A549 (cell line): Measurements from ENCODE around the gene CMIP.

Experiments
- CHD2 ChIP-seq: fragments of 150-350 bp; IDR thresholded peaks from 2 replicates; pipeline ENCODE4 v1.6.1; 2014; ENCODE audit warnings: low read length; ENCODE audit not compliant: partially characterized antibody
- POLR2A ChIP-seq: IDR thresholded peaks from 2 replicates; pipeline ENCODE4 v1.6.1; 2012; ENCODE audit warnings: mild to moderate bottlenecking, low read length
- RAD21 ChIP-seq, 2 experiments: fragments of >200 bp in 1 of 2; sonication (Bioruptor Twin) in 1 of 2; formaldehyde crosslinking in 1 of 2; IDR thresholded peaks in 1 of 2; conservative IDR thresholded peaks in 1 of 2; 2 replicates in 1 of 2; 3 replicates in 1 of 2; pipeline ENCODE4 v1.6.1; 2012 to 2018; ENCODE audit warnings: inconsistent platforms in 1 of 2
- RCOR1 ChIP-seq: fragments of 150-350 bp; IDR thresholded peaks from 2 replicates; pipeline ENCODE4 v1.6.1; 2014; ENCODE audit warnings: antibody characterized with exemption, low read length, low read depth
- REST ChIP-seq: fragments of 200-600 bp; sonication (generic); IDR thresholded peaks from 2 replicates; pipeline ENCODE4 v1.6.1; 2016; ENCODE audit warnings: antibody characterized with exemption, mild to moderate bottlenecking, moderate library complexity
- TF ChIP-seq, protein P1 (sequence below): fragments of >200 bp; sonication (Bioruptor Twin); formaldehyde crosslinking; IDR thresholded peaks from 3 replicates; pipeline ENCODE4 v1.5.1; 2016
- TF ChIP-seq, protein P2 (sequence below): fragments of 250-450 bp; sonication (Bioruptor Pico); IDR thresholded peaks from 2 replicates; pipeline ENCODE4 v1.5.0; 2021; ENCODE audit warnings: mild to moderate bottlenecking, moderate library complexity, borderline replicate concordance
- TF ChIP-seq, protein P3 (sequence below): IDR thresholded peaks from 2 replicates; pipeline ENCODE4 v1.6.1; 2012

GRCh38 chr16:81756615-81757356 is 312.2 kb downstream of the CMIP start:
- TF ChIP-seq RAD21 (conservative IDR thresholded peaks at IDR 0.05 in 1 of 2, IDR thresholded peaks at IDR 0.05 in 1 of 2) (no peak), REST (no peak), RCOR1 (no peak), CHD2 (no peak), POLR2A (no peak)
- TF ChIP-seq, protein P1, sequence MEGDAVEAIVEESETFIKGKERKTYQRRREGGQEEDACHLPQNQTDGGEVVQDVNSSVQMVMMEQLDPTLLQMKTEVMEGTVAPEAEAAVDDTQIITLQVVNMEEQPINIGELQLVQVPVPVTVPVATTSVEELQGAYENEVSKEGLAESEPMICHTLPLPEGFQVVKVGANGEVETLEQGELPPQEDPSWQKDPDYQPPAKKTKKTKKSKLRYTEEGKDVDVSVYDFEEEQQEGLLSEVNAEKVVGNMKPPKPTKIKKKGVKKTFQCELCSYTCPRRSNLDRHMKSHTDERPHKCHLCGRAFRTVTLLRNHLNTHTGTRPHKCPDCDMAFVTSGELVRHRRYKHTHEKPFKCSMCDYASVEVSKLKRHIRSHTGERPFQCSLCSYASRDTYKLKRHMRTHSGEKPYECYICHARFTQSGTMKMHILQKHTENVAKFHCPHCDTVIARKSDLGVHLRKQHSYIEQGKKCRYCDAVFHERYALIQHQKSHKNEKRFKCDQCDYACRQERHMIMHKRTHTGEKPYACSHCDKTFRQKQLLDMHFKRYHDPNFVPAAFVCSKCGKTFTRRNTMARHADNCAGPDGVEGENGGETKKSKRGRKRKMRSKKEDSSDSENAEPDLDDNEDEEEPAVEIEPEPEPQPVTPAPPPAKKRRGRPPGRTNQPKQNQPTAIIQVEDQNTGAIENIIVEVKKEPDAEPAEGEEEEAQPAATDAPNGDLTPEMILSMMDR = no peak
- TF ChIP-seq, protein P2, sequence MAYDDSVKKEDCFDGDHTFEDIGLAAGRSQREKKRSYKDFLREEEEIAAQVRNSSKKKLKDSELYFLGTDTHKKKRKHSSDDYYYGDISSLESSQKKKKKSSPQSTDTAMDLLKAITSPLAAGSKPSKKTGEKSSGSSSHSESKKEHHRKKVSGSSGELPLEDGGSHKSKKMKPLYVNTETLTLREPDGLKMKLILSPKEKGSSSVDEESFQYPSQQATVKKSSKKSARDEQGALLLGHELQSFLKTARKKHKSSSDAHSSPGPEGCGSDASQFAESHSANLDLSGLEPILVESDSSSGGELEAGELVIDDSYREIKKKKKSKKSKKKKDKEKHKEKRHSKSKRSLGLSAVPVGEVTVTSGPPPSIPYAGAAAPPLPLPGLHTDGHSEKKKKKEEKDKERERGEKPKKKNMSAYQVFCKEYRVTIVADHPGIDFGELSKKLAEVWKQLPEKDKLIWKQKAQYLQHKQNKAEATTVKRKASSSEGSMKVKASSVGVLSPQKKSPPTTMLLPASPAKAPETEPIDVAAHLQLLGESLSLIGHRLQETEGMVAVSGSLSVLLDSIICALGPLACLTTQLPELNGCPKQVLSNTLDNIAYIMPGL (CRISPR knock-in tag) = no peak
- TF ChIP-seq, protein P3, sequence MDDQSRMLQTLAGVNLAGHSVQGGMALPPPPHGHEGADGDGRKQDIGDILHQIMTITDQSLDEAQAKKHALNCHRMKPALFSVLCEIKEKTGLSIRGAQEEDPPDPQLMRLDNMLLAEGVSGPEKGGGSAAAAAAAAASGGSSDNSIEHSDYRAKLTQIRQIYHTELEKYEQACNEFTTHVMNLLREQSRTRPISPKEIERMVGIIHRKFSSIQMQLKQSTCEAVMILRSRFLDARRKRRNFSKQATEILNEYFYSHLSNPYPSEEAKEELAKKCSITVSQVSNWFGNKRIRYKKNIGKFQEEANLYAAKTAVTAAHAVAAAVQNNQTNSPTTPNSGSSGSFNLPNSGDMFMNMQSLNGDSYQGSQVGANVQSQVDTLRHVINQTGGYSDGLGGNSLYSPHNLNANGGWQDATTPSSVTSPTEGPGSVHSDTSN = no peak
